Fibroblast of skin of right biceps (primary cell): Measurements from ENCODE around the gene ATP2A3.

Source experiments
- DNase-seq: peaks from one replicate; pipeline ENCODE4 v3.0.0-alpha.2; 2013

ATP2A3 gene

GRCh38 chr17:3990386-3991127 lies 26.3 kb upstream of the ATP2A3 start:
- DNase-seq, result no peak

- no peak for DNase-seq
Observed at GRCh38 chr17:3989041-3989886, 25.0 kb upstream of the ATP2A3 start.

GRCh38 chr17:3988297-3989040 lies 24.2 kb upstream of the ATP2A3 start:
- peak; percentile 55 for DNase-seq

GRCh38 chr17:3986939-3987335 lies 22.7 kb upstream of the ATP2A3 start:
- DNase-seq, result no peak

- no peak for DNase-seq
Observed at GRCh38 chr17:3986270-3986938, 22.2 kb upstream of the ATP2A3 start.

- no peak for DNase-seq
Observed at GRCh38 chr17:3985846-3986245, 21.6 kb upstream of the ATP2A3 start.

GRCh38 chr17:3983606-3984484 lies 19.6 kb upstream of the ATP2A3 start:
- DNase-seq, result peak; percentile 39

- DNase-seq, result no peak
Observed at GRCh38 chr17:3982541-3983017, 18.3 kb upstream of the ATP2A3 start.

GRCh38 chr17:3982113-3982512 lies 17.9 kb upstream of the ATP2A3 start:
- DNase-seq, result no peak

- DNase-seq, result no peak
Observed at GRCh38 chr17:3981455-3981854, 17.2 kb upstream of the ATP2A3 start.

GRCh38 chr17:3980381-3981014 lies 16.3 kb upstream of the ATP2A3 start:
- DNase-seq, result no peak

GRCh38 chr17:3979290-3979611 lies 15.0 kb upstream of the ATP2A3 start:
- no peak for DNase-seq

GRCh38 chr17:3978421-3979289 lies 14.4 kb upstream of the ATP2A3 start:
- DNase-seq, result no peak

GRCh38 chr17:3977387-3977786 lies 13.2 kb upstream of the ATP2A3 start:
- no peak for DNase-seq

GRCh38 chr17:3976675-3977171 lies 12.5 kb upstream of the ATP2A3 start:
- DNase-seq, result no peak

GRCh38 chr17:3974980-3975379 lies 10.7 kb upstream of the ATP2A3 start:
- no peak for DNase-seq

- no peak for DNase-seq
Observed at GRCh38 chr17:3974138-3974687, 10.0 kb upstream of the ATP2A3 start.

- no peak for DNase-seq
Observed at GRCh38 chr17:3973495-3974137, 9.4 kb upstream of the ATP2A3 start.

- DNase-seq, result no peak
Observed at GRCh38 chr17:3972931-3973330, 8.7 kb upstream of the ATP2A3 start.
